Measurements from ENCODE around the gene HDAC9.

Gene HDAC9

GRCh38 chr7:18644981-18645380 is 149.4 kb downstream of the HDAC9 start:
- no peak overlapping the region for H3K4me2 ChIP-seq (ENCODE audit: low read depth, low read length, poor library complexity, severe bottlenecking)
- no peaks in the 10 kb centered on the region for H3K9me2 ChIP-seq (replicated peaks; ENCODE audit: insufficient read depth, low read length)
- no peaks in the 10 kb centered on the region for H4K20me1 ChIP-seq (ENCODE audit: low read depth, low read length)
- H3K4me3 ChIP-seq (ENCODE audit: insufficient read depth, low read length, poor library complexity, severe bottlenecking): no peak overlapping the region
- no peaks in the 10 kb centered on the region for H3K9me3 ChIP-seq (ENCODE audit: insufficient read depth, low read length)
- H3K27ac ChIP-seq (ENCODE audit: low read depth, low read length): no peak overlapping the region
- H3K9ac ChIP-seq (ENCODE audit: low read length): no peak overlapping the region
- no peaks in the 10 kb centered on the region for H3F3A ChIP-seq (ENCODE audit: insufficient read depth)
- TF ChIP-seq EZH2phosphoT487 (conservative IDR thresholded peaks at IDR 0.05; ENCODE audit: low read length) (no peak), CTCF (IDR thresholded peaks at IDR 0.05; ENCODE audit: insufficient read depth, low read length, poor library complexity, severe bottlenecking) (no peak)
- no peaks in the 10 kb centered on the region for H3K36me3 ChIP-seq (ENCODE audit: low read length)
- H3K79me2 ChIP-seq (ENCODE audit: insufficient read depth, low read length): no peaks in the 10 kb centered on the region
- H2AFZ ChIP-seq (ENCODE audit: low read depth, low read length, severe bottlenecking): no peak overlapping the region
- H3K27me3 ChIP-seq (ENCODE audit: low read length): no peaks in the 10 kb centered on the region

GRCh38 chr7:18647582-18647981 is 152.0 kb downstream of the HDAC9 start:
- Histone ChIP-seq H3K79me2 (ENCODE audit: insufficient read depth, low read length) (no peaks in the 10 kb centered on the region), H3K27me3 (ENCODE audit: low read length) (no peaks in the 10 kb centered on the region), H3K9me2 (replicated peaks; ENCODE audit: insufficient read depth, low read length) (no peaks in the 10 kb centered on the region), H3K4me3 (ENCODE audit: insufficient read depth, low read length, poor library complexity, severe bottlenecking) (no peak overlapping the region), H3K9ac (ENCODE audit: low read length) (no peak overlapping the region), H4K20me1 (ENCODE audit: low read depth, low read length) (no peaks in the 10 kb centered on the region), H3F3A (ENCODE audit: insufficient read depth) (no peaks in the 10 kb centered on the region), H3K27ac (ENCODE audit: low read depth, low read length) (no peak overlapping the region), H3K9me3 (ENCODE audit: insufficient read depth, low read length) (no peaks in the 10 kb centered on the region), H3K4me2 (ENCODE audit: low read depth, low read length, poor library complexity, severe bottlenecking) (no peak overlapping the region), H3K36me3 (ENCODE audit: low read length) (no peaks in the 10 kb centered on the region), H2AFZ (ENCODE audit: low read depth, low read length, severe bottlenecking) (no peak overlapping the region)
- TF ChIP-seq EZH2phosphoT487 (conservative IDR thresholded peaks at IDR 0.05; ENCODE audit: low read length): no peak
- no peak for TF ChIP-seq CTCF (IDR thresholded peaks at IDR 0.05; ENCODE audit: insufficient read depth, low read length, poor library complexity, severe bottlenecking)

- H3K36me3 ChIP-seq (ENCODE audit: low read length): no peaks in the 10 kb centered on the region
These were observed 153.6 kb downstream of the HDAC9 start for GRCh38 chr7:18648849-18649758.

More at GRCh38 chr7:18648849-18649758, 153.6 kb downstream of the HDAC9 start:
- H3K27ac ChIP-seq (ENCODE audit: low read depth, low read length): no peak overlapping the region
- no peak overlapping the region for H2AFZ ChIP-seq (ENCODE audit: low read depth, low read length, severe bottlenecking)
- H3K27me3 ChIP-seq (ENCODE audit: low read length): no peaks in the 10 kb centered on the region
- H4K20me1 ChIP-seq (ENCODE audit: low read depth, low read length): no peaks in the 10 kb centered on the region
- TF ChIP-seq CTCF (IDR thresholded peaks at IDR 0.05; ENCODE audit: insufficient read depth, low read length, poor library complexity, severe bottlenecking) (no peak), EZH2phosphoT487 (conservative IDR thresholded peaks at IDR 0.05; ENCODE audit: low read length) (no peak)
- no peak overlapping the region for H3K4me3 ChIP-seq (ENCODE audit: insufficient read depth, low read length, poor library complexity, severe bottlenecking)
- H3K9me2 ChIP-seq (replicated peaks; ENCODE audit: insufficient read depth, low read length): no peaks in the 10 kb centered on the region
- H3K9ac ChIP-seq (ENCODE audit: low read length): no peak overlapping the region
- no peaks in the 10 kb centered on the region for H3K9me3 ChIP-seq (ENCODE audit: insufficient read depth, low read length)
- no peaks in the 10 kb centered on the region for H3F3A ChIP-seq (ENCODE audit: insufficient read depth)
- H3K79me2 ChIP-seq (ENCODE audit: insufficient read depth, low read length): no peaks in the 10 kb centered on the region
- H3K4me2 ChIP-seq (ENCODE audit: low read depth, low read length, poor library complexity, severe bottlenecking): no peak overlapping the region
